GM20431 (cell line): ENCODE results near the gene CLDN22.

Experiments used
- in situ Hi-C: fragments of 300-500 bp; cut with MseI, MboI; formaldehyde crosslinking; loops from one replicate; pipeline ENCODE4 v1.15.0; 2020; ENCODE audit warnings: low sequenced_read_pairs; ENCODE audit not compliant: unreplicated experiment

Gene CLDN22

DNA sequence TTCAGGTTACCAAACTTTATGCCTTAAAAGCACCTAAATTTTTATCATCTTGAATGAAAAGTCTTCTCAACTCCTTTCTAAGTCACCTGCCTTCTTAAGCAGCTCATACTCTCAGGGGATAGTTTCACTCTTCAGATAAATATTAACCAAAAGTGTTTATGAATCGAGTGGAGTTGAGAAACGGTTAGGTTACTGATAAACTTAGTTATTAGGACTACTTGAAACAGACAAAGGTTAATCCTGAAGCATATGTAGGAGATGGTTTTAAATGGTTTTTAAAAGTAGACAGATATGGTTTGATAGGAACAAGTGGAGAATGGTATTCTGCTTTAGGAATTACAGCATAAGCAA is 32.8 kb downstream of the CLDN22 start:
- in situ Hi-C loops = no loop called here

DNA sequence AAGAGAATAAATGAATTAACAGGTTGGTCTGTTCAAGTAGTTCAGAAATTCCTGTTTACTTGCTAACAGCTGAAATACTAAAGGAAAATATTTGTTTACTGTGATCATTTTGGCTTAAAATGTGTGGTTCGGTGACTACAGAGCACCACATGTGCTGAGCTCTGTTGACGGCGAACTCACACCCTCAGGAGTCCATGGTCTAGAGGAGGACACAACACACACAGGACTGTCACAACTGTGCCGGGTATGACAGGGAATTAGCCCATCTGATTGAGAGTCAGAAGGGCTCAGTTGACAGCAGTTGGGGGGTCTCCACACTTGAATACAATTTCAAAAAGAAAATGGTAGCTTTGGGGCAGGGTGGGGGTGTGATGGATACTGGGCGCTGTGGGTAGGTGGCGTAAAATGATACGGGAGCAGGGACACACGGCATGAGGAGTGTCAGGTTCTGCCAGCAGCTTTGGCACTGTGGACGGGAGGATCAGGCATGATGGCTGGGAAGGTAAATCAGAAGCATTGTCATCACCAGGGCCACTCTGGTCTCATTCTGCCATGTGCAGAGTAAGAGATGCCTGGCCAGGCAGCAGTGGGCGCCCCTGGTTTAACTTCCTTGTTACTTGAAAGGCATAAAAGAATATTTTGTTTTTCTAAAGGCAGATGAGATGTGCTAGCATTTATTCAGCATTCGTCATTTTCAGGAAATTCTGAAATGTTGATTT is 33.3 kb downstream of the CLDN22 start:
- in situ Hi-C loops = no loop called here

DNA sequence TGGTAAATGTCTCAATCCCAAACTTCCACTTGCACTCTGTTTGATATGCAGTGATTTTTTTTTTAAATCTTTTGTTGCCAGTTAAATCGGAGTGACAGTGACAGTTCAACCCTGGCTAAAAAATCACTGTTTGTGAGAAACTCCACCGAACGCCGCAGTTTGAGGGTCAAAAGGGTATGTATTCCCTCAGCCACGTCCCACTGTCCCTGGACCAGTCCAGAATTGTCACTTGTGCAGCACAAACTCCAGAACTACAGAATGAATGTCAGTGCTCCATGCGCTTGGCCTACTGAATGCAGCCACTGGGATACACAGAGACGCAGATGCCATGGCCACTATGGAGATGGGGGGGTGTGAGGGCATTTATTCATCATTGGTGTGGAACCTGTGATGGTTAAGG is 34.2 kb downstream of the CLDN22 start:
- in situ Hi-C loops = no loop called here

DNA sequence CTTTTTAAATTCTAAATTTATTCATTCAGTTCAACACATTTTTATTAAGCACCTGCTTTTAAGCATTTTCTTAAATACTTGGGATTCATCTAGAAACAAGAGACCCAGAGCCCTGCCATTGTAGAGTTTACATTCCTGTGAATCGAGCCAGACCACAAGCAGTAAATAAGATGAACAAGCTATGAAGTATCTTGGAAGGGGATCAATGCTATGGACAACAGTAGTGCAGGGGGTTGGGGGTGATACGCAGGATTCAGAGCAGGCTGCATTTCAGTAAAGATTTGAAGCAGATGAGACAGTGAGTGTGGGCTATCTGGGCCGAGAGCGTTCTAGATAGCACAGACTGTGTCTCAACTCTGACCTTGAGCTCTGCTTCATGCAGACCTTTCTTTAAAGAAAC is 35.1 kb downstream of the CLDN22 start:
- in situ Hi-C loops = no loop called here

DNA sequence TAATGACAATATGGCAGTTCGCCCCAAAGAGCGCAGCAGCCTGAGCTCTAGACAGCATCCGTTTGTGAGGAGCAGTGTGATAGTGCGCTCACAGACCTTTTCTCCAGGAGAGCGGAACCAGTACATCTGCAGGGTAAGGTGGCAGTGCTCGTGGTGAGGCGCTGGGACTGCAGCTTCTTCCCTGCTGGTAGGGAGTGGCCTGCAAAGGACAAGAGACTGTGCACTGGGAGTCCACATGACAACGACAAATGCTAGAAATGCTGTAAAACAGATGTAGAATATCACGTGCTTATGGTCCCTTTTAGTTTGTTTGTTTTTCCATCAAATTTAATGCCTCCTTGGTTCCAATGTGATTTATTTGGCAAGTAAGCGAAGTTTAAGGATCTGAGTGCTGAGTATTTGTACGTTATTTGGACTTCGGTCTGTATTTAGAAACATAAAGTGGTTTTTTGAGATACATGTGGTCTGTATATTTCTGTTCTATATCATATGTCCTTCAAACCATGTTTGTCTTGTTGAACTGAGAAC is 35.8 kb downstream of the CLDN22 start:
- in situ Hi-C loops = no loop called here

DNA sequence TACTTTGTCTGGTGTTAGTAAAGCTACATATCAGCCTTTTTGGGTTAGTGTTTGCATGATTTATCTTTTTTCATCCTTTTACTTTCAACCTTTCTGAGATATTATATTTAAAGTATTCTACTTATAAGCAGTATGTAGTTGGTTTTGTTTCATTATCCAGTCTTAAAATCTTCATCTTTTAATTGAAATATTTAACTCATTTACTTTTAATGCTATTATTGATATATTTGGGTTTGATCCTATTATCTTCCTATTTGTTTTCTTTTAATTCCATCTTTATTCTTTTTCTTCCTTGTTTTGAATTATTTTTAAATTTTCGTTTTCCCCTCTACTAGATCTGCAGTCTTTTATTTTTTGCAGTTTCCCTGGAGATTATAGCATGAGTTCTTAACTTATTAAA is 44.0 kb downstream of the CLDN22 start:
- in situ Hi-C loops = no loop called here

DNA sequence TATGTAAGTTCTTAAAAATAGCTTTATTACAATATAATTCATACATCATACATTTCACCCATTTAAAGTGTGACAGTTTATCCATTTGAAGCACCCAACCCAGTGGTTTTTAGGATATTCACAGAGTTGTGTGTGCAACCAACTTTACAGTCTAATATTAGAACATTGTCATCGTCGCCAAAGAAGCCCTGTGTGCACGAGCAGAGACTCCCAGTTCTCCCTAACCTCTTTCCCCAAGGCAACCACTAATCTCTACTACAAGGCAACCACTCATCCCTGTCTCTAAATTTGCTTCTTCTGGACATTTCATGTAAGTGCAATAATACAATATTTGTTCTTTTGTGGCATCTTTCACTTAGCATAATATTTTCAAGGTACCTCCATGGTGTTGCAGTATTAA is 47.7 kb downstream of the CLDN22 start:
- in situ Hi-C loops = no loop called here

DNA sequence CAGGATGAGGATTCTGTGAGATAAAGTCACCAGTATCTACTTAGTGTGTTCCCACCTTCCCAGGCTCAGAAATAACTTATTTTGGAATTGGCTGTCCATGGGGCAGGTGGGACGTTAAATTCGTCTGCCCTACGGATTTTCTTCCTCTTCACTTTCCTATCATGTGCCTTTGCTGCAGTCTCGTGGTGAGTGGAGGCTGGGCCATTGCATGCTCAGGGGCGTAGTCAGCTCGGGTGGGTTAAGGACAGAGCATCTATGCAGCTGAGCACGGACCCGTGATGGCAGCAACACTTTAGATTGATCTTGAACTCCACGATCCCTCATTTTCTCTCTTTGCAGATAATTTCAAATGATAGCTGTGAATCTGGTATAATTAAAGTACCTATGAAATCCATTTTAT is 51.5 kb downstream of the CLDN22 start:
- in situ Hi-C loops = no loop called here
